ENCODE measurements around the gene FMO5. TPM values are rescaled to one million over a fixed set of nuclear protein-coding genes. Genes with fewer than 3 reads are reported as not detected.

The FMO5 gene
- total and polyA plus RNA-seq, 2 of the 13 experiments (the other 11 are each of a cell fraction or from before 2014, with no cell fraction given) = 48.2 to 149 TPM

- 0 out of 2 replicates have a peak, but pooled peaks have one; percentile 19 for TF ChIP-seq ZNF792 (CRISPR knock-in tag; IDR thresholded peaks at IDR 0.05)
- TF ChIP-seq ZNF576 (CRISPR knock-in tag; IDR thresholded peaks at IDR 0.05) = no peak
- TF ChIP-seq ZNF446 (CRISPR knock-in tag; IDR thresholded peaks at IDR 0.05) = no peak
- TF ChIP-seq CHCHD3 (CRISPR knock-in tag; IDR thresholded peaks at IDR 0.05) = no peak
- no peak for TF ChIP-seq ZNF652 (CRISPR knock-in tag; IDR thresholded peaks at IDR 0.05; ENCODE audit: borderline replicate concordance, low read depth)
- TF ChIP-seq TBL1XR1 (IDR thresholded peaks at IDR 0.05; ENCODE audit: borderline replicate concordance, low read length, partially characterized antibody) = no peak
- no peak for TF ChIP-seq ZNF224 (CRISPR knock-in tag; IDR thresholded peaks at IDR 0.05)
- no peak for TF ChIP-seq ZNF746 (CRISPR knock-in tag; IDR thresholded peaks at IDR 0.05)
- TF ChIP-seq ZNF484 (CRISPR knock-in tag; IDR thresholded peaks at IDR 0.05; ENCODE audit: borderline replicate concordance, low read depth) = no peak
- TF ChIP-seq LCORL (IDR thresholded peaks at IDR 0.05) = peak; percentile 91
- TF ChIP-seq LCORL (CRISPR knock-in tag; IDR thresholded peaks at IDR 0.05) = no peak
- TF ChIP-seq ATF7 (IDR thresholded peaks at IDR 0.05) = no peak
- TF ChIP-seq ATF7 (CRISPR knock-in tag; IDR thresholded peaks at IDR 0.05) = no peak
- TF ChIP-seq ZNF558 (CRISPR knock-in tag; IDR thresholded peaks at IDR 0.05; ENCODE audit: borderline replicate concordance) = no peak
- no peak for TF ChIP-seq SATB2 (CRISPR knock-in tag; IDR thresholded peaks at IDR 0.05)
- peak; percentile 37; the same call in 1 of the 2 replicates for TF ChIP-seq PATZ1 (CRISPR knock-in tag; IDR thresholded peaks at IDR 0.05)
- no peak for TF ChIP-seq ZNF280B (CRISPR knock-in tag; IDR thresholded peaks at IDR 0.05; ENCODE audit: borderline replicate concordance)
- no peak for TF ChIP-seq GMEB1 (CRISPR knock-in tag; IDR thresholded peaks at IDR 0.05; ENCODE audit: borderline replicate concordance)
- TF ChIP-seq GATAD2A (CRISPR knock-in tag; IDR thresholded peaks at IDR 0.05) = peak; percentile 91
- TF ChIP-seq NR2F1 (CRISPR knock-in tag; IDR thresholded peaks at IDR 0.05) = no peak
- TF ChIP-seq KLF15 (CRISPR knock-in tag; IDR thresholded peaks at IDR 0.05; ENCODE audit: borderline replicate concordance) = no peak
- no peak for TF ChIP-seq PLSCR1 (CRISPR knock-in tag; IDR thresholded peaks at IDR 0.05; ENCODE audit: borderline replicate concordance)
- peak; percentile 69 for TF ChIP-seq ZNF18 (CRISPR knock-in tag; IDR thresholded peaks at IDR 0.05; ENCODE audit: insufficient replicate concordance)
- 0 out of 2 replicates have a peak, but pooled peaks have one; percentile 36 for TF ChIP-seq ZNF317 (CRISPR knock-in tag; IDR thresholded peaks at IDR 0.05)
Measured at GRCh38 chr1:147168626-147169058, 56.5 kb downstream of the FMO5 start (continued).

All from HepG2 (cell line).